ENCODE results near the gene BAIAP2. TPM values are rescaled to one million over a fixed set of nuclear protein-coding genes. Genes with fewer than 3 reads are reported as not detected.

Gene BAIAP2
- total RNA-seq, 1 experiment from 2014 or later, result 105 TPM

DNA sequence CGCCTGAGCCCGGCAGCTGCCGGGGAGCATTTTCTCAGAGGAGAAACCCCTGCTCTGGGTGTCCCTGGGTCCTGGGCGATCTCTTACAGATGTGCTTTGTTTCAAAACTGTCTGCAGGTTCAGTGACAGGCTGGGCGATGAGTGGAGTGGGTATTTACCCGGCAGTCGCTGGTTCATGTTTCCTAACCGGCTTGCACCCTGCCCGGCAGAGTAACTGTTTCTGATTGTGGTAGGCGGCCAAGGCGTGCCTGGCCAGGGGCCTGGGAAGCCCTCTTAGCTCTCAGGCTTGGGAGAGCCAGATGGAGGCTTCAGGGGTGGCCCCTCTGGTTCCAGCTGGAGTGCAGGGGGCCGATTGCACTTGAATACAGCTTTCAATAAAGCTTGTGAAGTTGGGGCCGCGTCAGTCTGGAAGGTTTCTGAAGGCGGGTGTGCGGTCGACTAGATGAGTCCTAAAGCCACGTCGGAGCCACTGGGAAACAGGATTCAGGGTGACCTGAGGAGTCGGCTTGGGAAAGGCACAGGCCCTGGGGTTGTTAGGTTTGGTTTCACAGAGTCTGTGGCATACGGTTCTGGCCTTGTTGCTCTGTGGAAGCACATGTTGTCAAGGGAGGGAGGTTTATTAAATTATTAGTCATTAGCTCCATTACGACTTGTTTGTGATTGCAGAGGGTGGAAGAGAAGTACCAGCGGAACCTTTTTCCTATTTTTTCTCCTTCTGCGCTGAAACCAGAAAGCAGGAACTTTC is 1.4 kb downstream of the BAIAP2 start:
- DNase-seq (ENCODE audit: low spot score), result peak; percentile 69

- DNase-seq (ENCODE audit: low spot score), result peak; percentile 90
Measured at GRCh38 chr17:81037026-81037797, 2.3 kb downstream of the BAIAP2 start.

DNA sequence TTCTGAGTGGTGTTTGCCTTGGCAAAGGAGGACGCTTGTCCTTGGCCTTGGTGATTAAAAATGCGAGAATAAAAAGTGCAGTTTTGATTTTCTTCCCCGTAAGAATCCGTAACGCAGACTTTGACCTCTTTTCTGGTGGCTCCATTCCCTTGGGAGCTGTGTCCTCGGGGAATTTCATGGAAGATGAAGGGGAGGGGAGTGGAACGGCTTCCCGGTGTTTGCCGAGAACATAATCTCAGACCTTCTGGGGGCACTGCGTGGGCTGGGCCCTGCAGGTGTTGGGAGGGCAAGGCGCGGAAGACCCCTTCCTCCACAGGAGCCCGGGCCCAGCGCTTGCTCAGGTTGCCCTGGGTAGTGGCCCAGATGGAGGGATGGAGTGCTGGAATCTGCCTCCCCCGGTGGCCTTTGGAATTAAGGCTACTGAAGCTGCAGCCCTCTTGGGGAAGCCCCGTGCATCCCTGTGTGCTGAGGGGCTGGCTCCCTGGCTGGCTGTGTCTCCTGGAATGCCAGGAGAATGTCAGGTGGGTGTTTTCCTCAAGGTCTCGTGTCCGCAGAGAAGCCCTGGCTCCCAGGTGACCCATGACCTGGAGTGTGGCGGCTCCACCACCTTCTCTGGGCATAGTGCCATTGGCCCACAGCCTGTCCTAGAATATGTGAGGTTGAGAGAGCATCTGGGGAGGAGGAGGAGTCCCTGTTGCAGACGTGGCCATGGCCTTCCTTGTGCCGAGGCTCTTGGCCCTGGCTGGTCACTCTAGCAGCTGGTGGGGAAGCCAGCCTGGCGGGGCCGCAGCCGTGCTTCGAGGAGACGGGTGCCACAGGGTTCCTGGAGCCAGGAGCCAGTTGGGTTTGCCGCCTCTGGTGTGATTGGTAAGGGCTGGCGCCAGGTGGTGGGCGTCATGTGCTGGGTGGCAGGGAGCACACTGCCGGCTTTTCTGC is 3.1 kb downstream of the BAIAP2 start:
- DNase-seq (ENCODE audit: low spot score), result peak; percentile 64

GRCh38 chr17:81039096-81039495 is 4.1 kb downstream of the BAIAP2 start:
- no peak for DNase-seq (ENCODE audit: low spot score)

DNA sequence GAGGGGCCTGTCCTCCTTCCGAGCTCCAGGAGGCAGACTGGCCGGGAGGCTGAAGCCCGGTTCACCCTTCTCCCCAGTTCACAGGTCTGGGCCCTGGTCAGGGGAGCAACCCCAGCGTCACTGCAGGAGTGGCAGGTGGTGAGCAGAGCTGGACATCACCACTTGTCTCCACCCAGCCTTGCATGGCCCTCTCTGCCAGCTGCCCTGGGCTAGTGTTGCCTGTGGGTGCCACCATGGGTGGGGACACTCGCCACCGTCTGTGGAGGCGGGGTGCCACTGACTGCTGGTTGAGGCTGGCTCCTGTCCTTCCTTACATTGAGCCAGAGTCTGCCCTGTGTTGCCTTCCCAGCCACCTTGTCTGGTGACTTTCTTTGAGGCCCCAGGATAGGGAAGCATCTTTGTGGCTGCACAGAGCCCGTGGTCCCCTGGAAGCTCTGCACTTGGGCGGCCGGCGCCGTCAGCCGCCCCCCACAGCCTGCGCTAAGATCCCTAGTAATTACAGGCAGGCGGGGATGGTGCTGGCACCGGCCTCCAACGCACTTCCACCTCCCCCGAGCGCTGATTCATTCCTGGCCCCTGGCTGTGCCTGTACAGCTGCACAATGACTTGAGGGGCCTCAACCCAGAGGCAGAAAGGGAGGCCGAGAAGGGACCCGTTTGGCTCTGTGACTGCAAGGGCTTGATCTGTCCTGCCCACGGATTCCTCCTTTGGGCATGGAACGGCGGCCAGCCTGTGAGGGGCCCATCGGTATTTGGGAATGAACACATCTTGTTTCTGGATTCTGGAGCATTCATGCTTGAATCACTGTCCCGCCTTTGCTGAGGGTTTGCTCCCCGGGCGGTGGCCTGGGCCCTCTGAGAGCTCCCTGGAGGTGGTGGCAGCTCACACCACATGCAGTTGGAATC is 5.2 kb downstream of the BAIAP2 start:
- no peak for DNase-seq (ENCODE audit: low spot score)

- DNase-seq (ENCODE audit: low spot score), result no peak
Measured at GRCh38 chr17:81040791-81041337, 5.9 kb downstream of the BAIAP2 start.

- DNase-seq (ENCODE audit: low spot score), result no peak
Measured at GRCh38 chr17:81042606-81043005, 7.7 kb downstream of the BAIAP2 start.

DNA sequence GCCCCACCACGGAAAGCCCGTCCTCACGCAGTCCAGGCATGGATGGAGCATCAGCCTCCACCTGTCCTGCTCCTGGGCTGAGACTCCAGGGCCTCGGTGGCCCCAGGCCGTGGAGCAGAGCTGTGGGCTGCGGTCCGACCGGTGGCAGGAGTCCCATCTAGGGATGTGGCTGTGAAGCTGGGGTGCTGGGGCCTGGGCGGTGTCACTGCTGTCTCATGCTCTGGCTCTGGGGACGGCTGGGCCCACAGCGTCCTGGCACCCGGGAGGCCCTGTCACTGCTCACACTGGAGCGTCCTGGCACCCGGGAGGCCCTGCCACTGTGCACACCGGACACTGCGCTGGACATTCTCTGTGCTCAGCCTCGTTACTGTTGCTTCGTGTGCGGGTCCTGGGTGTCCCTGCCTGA is 8.4 kb downstream of the BAIAP2 start:
- no peak for DNase-seq (ENCODE audit: low spot score)

- DNase-seq (ENCODE audit: low spot score), result peak; percentile 90
Measured at GRCh38 chr17:81043725-81044427, 8.9 kb downstream of the BAIAP2 start.

DNA sequence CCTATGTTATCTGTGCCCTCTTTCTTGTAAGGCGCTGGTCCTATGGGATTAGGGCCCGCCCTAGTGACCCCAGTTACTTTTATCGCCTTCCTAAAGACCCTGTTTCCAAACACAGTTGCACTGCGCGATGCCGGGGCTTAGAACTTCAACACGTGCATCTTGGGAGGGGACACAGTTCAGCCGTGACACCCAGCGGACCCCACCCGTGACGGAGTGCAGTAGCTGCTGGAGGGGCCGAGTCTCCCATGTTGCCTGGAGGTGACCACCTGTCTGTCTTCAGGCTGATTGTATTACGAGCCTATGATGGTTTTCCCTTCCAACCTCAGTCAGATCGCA is 9.4 kb downstream of the BAIAP2 start:
- DNase-seq (ENCODE audit: low spot score), result no peak

GRCh38 chr17:81044764-81045589 is 10.0 kb downstream of the BAIAP2 start:
- DNase-seq (ENCODE audit: low spot score), result peak; percentile 97

DNA sequence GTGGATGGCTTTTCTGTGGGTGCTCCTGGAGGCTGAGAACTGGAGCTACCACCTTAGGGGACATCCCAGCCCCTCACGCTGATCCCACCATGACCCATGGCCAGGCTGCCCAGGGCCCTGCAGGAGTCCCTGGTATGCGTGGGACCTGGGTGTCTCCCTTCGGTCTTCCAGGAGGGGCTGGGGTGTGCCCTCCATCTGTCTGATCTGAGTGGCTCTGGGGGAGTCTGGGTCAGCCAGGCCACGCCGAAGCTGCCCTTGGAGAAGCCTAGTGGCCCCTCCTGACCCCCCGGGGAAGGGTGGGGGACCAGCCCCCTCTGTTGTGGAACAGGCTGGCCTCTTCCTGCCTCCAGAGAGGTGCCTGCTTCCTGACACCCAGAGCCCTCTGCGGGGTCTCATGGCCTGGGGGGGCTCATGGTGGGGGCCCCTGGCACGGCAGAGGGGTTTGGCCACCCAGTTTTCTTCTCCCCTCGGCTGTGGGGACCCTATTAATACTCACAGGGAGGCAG is 10.7 kb downstream of the BAIAP2 start:
- no peak for DNase-seq (ENCODE audit: low spot score)

DNA sequence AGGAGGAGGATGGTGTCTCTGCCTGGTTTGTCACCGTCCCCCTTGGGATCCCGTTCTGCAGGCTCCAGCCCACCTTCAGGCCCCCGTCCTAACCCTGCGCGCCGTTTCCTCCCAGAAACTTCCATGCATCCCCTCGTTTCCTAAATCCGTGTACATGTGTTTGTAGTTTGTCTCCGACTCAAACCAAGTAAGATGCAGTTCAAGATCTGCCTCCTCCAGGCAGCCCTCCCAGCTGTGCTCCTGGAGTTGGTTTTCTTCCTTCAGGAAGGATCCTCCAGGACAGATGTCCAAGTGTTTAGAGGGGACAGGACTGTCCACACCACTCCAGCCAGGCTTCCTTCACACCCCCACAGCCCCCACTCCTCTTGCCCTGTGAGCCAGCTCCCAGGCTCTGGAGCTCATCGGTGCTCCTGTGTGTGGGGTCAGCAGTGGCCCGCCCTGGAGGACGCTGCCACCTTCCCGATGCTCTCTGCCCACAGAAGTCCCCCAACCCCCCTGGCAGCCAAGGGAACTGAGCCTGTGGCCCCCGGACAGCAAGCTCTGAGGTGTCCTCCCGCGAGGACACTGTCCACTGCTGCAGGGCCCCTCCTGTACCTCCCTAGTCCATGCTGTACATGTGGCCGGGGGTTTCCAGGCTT is 11.3 kb downstream of the BAIAP2 start:
- no peak for DNase-seq (ENCODE audit: low spot score)

GRCh38 chr17:81046770-81047359 is 11.9 kb downstream of the BAIAP2 start:
- no peak for DNase-seq (ENCODE audit: low spot score)

- DNase-seq (ENCODE audit: low spot score), result no peak
Measured at GRCh38 chr17:81048827-81049371, 13.9 kb downstream of the BAIAP2 start.

DNA sequence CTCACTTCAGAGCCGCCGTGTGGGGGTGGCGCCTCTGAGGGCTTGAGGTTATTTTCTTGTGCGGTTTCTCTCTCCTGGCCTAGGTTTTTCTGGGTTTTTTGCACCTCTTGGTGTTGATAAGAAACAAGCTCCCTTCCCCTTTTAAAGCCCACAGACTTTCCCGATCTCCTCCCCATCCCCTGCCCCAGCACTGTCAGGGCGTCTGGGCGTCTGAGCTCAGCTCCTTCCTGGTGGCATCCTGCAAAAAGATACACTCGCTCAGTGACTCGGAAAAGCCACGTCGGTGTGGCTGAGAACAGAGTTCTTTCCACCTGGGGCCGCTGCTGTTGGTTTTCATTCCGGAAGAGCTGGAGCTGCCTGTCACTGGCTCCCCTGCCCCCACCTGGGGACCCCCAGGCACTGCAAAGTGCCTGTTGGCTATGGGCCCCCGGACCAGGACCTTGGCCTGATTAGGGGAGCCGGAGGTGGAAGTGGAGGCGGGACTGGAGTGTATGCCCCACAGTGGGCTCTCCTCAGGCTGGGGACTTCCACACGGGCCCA is 14.5 kb downstream of the BAIAP2 start:
- DNase-seq (ENCODE audit: low spot score), result peak; percentile 52

DNA sequence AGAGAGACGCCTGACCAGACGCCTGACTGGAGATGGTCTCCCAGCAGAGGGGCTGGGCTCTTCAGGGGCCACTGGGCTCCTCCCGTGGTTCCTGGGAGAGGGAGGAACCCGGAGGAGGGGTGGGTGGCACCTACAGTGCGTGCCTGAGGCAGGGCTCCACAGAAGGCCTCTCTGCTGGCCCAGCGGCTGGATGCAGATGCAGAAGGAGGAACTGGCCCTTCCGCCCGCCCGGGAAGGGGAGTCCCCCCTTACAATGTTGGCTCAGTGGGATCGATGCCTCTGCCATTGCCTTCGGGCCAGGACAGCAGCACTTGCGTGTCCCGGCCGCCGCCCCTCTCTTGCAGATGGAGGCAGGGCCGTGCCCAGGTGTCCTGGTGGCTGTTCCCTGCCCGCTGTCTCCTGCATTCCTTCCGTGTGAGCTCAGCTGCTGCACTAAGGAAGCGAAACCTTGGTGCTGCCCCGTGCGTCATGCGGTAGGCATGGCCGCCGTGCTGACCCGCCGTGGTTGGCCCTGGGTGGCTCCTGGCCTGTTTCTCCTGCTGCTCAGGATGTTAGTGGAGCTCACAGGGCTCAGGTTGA is 15.1 kb downstream of the BAIAP2 start:
- DNase-seq (ENCODE audit: low spot score), result peak; percentile 90

Data from HT-29 (cell line).